Activated naive CD8-positive, alpha-beta T cell treated with anti-CD3 and anti-CD28 coated beads for 36 hours (primary cell): ENCODE results near the gene RPS6KC1. TPM values are rescaled to one million over a fixed set of nuclear protein-coding genes. Genes with fewer than 3 reads are reported as not detected.
"Not testable (repeated sequence)": the region's sequence is repeated elsewhere in the genome, so short reads cannot be mapped to it uniquely, and the experiment has no call there.

ENCODE experiments used
- DNase-seq: peaks from one replicate; pipeline ENCODE4 v3.0.0; 2021
- H3K27ac Mint-ChIP-seq: one replicate; pipeline ENCODE4 v1.8.0; 2022; ENCODE audit warnings: mild to moderate bottlenecking, moderate library complexity, mixed read lengths
- H3K27me3 Mint-ChIP-seq: one replicate; pipeline ENCODE4 v1.8.0; 2022; ENCODE audit warnings: mild to moderate bottlenecking, mixed read lengths
- H3K36me3 Mint-ChIP-seq: one replicate; pipeline ENCODE4 v1.8.0; 2021; ENCODE audit warnings: mild to moderate bottlenecking, mixed read lengths
- H3K4me1 Mint-ChIP-seq: one replicate; pipeline ENCODE4 v1.8.0; 2021; ENCODE audit warnings: mixed read lengths
- H3K4me3 Mint-ChIP-seq: one replicate; pipeline ENCODE4 v1.8.0; 2022; ENCODE audit warnings: mild to moderate bottlenecking, moderate library complexity, mixed read lengths
- H3K9me3 Mint-ChIP-seq: one replicate; pipeline ENCODE4 v1.8.0; 2022; ENCODE audit warnings: mixed read lengths
- total RNA-seq, 2 experiments: library from RNA; stranded (reverse); gene quantifications; one replicate each; pipeline ENCODE4 v1.2.3, GENCODE V29; 2021

The RPS6KC1 gene
- total RNA-seq, 2 experiments from 2014 or later: 5.3 to 6.0 TPM

GRCh38 chr1:213138892-213139291, 87.9 kb downstream of the RPS6KC1 start:
- no peak for DNase-seq
- Mint-ChIP-seq H3K4me1 (peaks cover 5% of the 10 kb centered on the region), H3K4me3 (no peak overlapping the region), H3K36me3 (peaks cover 23% of the 10 kb centered on the region), H3K27ac (no peak overlapping the region), H3K9me3 (peaks cover 8% of the 10 kb centered on the region), H3K27me3 (no peaks in the 10 kb centered on the region)

DNA sequence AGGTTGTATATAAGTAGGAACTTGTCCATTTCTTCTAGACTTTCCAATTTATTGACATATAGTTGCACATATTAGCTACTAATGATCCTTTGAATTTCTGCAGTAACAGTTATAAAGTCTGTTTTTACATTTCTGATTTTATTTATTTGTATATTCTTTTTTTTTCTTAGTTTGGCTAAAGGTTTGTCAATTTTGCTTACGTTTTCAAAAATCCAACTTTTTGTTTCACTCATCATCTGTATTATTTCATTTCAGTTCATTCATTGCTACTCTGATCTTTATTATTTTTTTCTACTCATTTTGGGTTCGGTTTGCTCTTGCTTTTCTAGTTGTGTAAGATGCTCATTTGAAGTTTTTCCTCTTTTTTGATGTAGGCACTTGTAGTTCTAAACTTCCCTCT, 97.9 kb downstream of the RPS6KC1 start:
- no peaks in the 10 kb centered on the region for H3K4me1 Mint-ChIP-seq

GRCh38 chr1:213150090-213150489, 99.0 kb downstream of the RPS6KC1 start:
- peaks cover 38% of the 10 kb centered on the region for H3K36me3 Mint-ChIP-seq
- H3K9me3 Mint-ChIP-seq, DNase-seq, H3K4me1 Mint-ChIP-seq, H3K27me3 Mint-ChIP-seq, H3K27ac Mint-ChIP-seq, H3K4me3 Mint-ChIP-seq: not testable (repeated sequence)

More for the DNA sequence above, 97.9 kb downstream of the RPS6KC1 start:
- Mint-ChIP-seq H3K9me3 (peaks cover 6% of the 10 kb centered on the region), H3K36me3 (peaks cover 33% of the 10 kb centered on the region), H3K27ac (no peak overlapping the region), H3K4me3 (no peak overlapping the region), H3K27me3 (no peaks in the 10 kb centered on the region)
- DNase-seq: no peak

DNA sequence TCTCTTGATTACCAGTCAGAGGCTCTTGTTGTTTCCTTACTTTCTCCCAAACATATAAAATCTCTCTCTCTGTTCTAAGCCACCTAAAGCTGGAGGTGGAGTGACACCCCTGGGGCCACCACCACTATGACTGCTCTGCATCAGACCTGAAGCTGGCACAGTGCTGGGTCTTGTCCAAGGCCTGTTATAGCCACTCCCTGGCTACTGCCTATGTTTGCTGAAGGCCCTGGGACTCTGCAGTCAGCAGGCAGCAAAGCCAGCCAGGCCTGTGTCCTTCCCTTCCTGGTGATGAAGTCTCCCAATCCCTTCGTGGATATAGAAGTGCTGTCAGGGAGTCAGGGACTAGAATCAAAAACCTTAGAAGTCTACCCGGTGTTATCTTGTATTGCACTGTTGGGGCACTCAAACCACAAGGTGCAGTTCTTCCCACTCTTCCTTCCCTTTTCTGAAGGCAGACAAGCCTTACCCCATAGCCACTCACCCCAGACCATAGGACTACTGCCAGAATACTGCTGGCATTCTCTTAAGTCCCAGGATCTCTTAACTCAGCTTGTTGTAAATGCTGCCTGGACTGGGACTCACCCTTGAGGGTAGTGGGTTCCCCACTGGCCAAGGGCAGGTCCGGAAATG, 103.1 kb downstream of the RPS6KC1 start:
- no peak overlapping the region for H3K27ac Mint-ChIP-seq
- H3K9me3 Mint-ChIP-seq: peaks cover 4% of the 10 kb centered on the region
- no peak for DNase-seq
- no peak overlapping the region for H3K4me3 Mint-ChIP-seq
- H3K4me1 Mint-ChIP-seq: no peaks in the 10 kb centered on the region
- peaks cover 40% of the 10 kb centered on the region for H3K36me3 Mint-ChIP-seq
- H3K27me3 Mint-ChIP-seq: no peaks in the 10 kb centered on the region

GRCh38 chr1:213159376-213159775, 108.3 kb downstream of the RPS6KC1 start:
- Mint-ChIP-seq H3K4me1 (no peaks in the 10 kb centered on the region), H3K4me3 (no peak overlapping the region), H3K27ac (no peak overlapping the region), H3K9me3 (peaks cover 4% of the 10 kb centered on the region), H3K36me3 (peaks cover 35% of the 10 kb centered on the region), H3K27me3 (no peaks in the 10 kb centered on the region)
- DNase-seq: no peak

DNA sequence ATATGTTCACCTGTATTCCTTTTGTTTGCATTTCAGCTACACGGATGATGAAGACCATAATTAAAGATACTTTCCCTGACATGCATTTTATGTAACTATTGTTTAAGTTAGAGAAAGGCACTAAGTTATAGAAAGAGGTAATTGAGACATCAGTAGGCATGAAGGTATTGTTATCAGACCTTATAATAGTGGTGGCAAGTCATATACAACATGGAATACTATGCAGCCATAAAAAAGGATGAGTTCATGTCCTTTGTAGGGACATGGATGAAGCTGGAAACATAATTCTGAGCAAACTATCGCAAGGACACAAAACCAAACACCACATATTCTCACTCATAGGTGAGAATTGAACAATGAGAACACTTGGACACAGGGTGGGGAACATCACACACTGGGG, 109.4 kb downstream of the RPS6KC1 start:
- not testable (repeated sequence) for H3K27me3 Mint-ChIP-seq, DNase-seq, H3K9me3 Mint-ChIP-seq, H3K4me1 Mint-ChIP-seq, H3K4me3 Mint-ChIP-seq, H3K27ac Mint-ChIP-seq
- H3K36me3 Mint-ChIP-seq: peaks cover 29% of the 10 kb centered on the region

- no peaks in the 10 kb centered on the region for H3K27me3 Mint-ChIP-seq
- H3K9me3 Mint-ChIP-seq: peaks cover 1% of the 10 kb centered on the region
- H3K27ac Mint-ChIP-seq: no peak overlapping the region
- H3K4me1 Mint-ChIP-seq: no peaks in the 10 kb centered on the region
- H3K4me3 Mint-ChIP-seq: no peak overlapping the region
- DNase-seq: no peak
- H3K36me3 Mint-ChIP-seq: peaks cover 17% of the 10 kb centered on the region
Measured at GRCh38 chr1:213162338-213162737, 111.3 kb downstream of the RPS6KC1 start.

DNA sequence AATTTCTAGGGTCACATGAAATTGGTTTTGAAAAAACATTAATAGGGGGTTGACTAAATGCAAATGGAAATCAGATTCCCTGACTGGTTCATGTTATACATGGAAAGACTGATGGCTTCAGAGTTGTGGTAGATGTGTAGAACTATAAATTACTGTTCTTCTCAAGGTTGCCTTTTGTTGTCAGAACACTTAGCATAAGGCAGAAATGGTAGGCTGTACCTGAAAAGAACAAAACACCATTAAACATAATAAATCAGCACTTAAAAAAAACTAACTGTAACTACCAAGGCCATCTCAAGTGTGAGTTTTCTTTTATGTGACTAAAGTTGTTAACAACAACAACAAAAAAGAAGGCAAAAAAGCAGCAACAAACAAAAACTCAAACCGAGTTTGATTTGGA, 111.8 kb downstream of the RPS6KC1 start:
- DNase-seq: no peak
- Mint-ChIP-seq H3K27ac (no peak overlapping the region), H3K9me3 (peaks cover 1% of the 10 kb centered on the region), H3K4me1 (no peaks in the 10 kb centered on the region), H3K4me3 (no peak overlapping the region), H3K27me3 (no peaks in the 10 kb centered on the region), H3K36me3 (peaks cover 11% of the 10 kb centered on the region)

GRCh38 chr1:213163278-213163711, 112.3 kb downstream of the RPS6KC1 start:
- Mint-ChIP-seq H3K4me1 (no peaks in the 10 kb centered on the region), H3K27me3 (no peaks in the 10 kb centered on the region), H3K9me3 (peaks cover 1% of the 10 kb centered on the region), H3K4me3 (no peak overlapping the region), H3K27ac (no peak overlapping the region), H3K36me3 (peaks cover 8% of the 10 kb centered on the region)
- no peak for DNase-seq

DNA sequence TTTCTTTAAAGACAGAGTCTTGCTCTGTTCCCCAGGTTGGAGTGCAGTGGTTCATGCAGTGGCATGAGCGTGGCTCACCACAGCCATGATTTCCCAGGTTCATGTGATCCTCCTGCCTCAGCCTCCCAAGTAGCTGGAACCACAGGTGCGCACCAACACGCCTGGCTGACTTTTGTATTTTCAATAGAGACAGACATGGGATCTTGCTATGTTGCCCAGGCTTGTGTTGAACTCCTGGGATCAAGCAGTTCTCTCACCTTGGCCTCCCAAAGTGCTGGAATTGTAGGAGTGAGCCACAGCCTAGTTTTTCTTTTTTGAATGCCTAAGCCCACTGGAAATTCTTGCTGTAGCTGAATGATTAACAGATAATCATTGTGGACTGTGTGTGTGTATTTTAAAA, 113.5 kb downstream of the RPS6KC1 start:
- Mint-ChIP-seq H3K36me3 (peaks cover 6% of the 10 kb centered on the region), H3K9me3 (peaks cover 1% of the 10 kb centered on the region), H3K27ac (no peak overlapping the region), H3K4me3 (no peak overlapping the region), H3K4me1 (no peaks in the 10 kb centered on the region), H3K27me3 (no peaks in the 10 kb centered on the region)
- no peak for DNase-seq

GRCh38 chr1:213166852-213167251, 115.8 kb downstream of the RPS6KC1 start:
- Mint-ChIP-seq H3K27me3 (no peaks in the 10 kb centered on the region), H3K36me3 (peaks cover 1% of the 10 kb centered on the region), H3K4me3 (no peak overlapping the region), H3K9me3 (no peaks in the 10 kb centered on the region), H3K27ac (no peak overlapping the region), H3K4me1 (no peaks in the 10 kb centered on the region)
- no peak for DNase-seq

DNA sequence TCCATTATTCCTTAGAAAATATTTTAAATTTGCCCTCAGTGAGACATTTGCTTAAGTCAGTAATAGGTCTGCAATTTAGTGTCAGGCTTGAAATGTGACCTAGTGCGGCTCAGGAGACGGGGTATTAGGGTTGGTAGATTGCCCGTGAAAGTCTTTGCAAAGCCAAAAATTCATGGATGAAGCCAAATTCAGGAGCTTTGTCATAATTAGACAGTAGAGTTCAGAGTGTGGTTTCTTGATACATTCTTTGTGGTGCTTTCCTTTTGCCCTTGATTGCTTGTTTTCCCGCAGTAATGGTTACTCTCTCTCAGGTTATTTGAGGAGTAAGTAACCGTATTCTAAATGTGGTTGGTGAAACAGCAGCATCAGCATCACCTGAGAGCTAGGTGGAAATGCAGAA, 120.7 kb downstream of the RPS6KC1 start:
- peaks cover 21% of the 10 kb centered on the region for H3K36me3 Mint-ChIP-seq

DNA sequence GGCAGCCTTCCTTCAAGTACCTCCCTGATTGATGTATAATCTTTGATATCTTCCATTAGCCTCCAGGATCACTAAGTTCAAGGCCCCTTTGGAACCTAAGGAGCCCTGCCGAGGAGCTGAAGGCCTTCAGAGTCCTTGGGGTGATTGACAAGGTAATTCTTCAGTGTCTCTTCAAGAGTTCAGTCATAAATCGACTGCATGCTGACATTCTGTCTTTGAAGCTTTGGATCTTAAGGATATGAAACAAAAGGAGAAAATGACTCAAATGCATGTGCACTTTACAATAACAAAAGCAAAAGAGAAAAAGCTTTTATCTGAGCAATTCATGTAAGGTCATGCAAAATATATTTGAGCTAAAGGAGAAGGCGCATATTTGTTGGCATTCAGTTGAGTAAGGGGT, 125.3 kb downstream of the RPS6KC1 start:
- Mint-ChIP-seq H3K27ac (no peak overlapping the region), H3K36me3 (peaks cover 36% of the 10 kb centered on the region), H3K4me3 (no peak overlapping the region), H3K9me3 (peaks cover 5% of the 10 kb centered on the region), H3K27me3 (no peaks in the 10 kb centered on the region), H3K4me1 (no peaks in the 10 kb centered on the region)
- DNase-seq: no peak

More for the DNA sequence above, 120.7 kb downstream of the RPS6KC1 start:
- Mint-ChIP-seq H3K4me3 (no peak overlapping the region), H3K27me3 (no peaks in the 10 kb centered on the region), H3K9me3 (no peaks in the 10 kb centered on the region), H3K27ac (no peak overlapping the region), H3K4me1 (no peaks in the 10 kb centered on the region)
- DNase-seq: no peak

- peaks cover 17% of the 10 kb centered on the region for H3K9me3 Mint-ChIP-seq
- no peak overlapping the region for H3K27ac Mint-ChIP-seq
- no peaks in the 10 kb centered on the region for H3K27me3 Mint-ChIP-seq
- no peaks in the 10 kb centered on the region for H3K4me1 Mint-ChIP-seq
- no peak overlapping the region for H3K4me3 Mint-ChIP-seq
- H3K36me3 Mint-ChIP-seq: peaks cover 45% of the 10 kb centered on the region
- no peak for DNase-seq
Measured at GRCh38 chr1:213179784-213180183, 128.7 kb downstream of the RPS6KC1 start.

- H3K27me3 Mint-ChIP-seq: no peaks in the 10 kb centered on the region
- H3K4me1 Mint-ChIP-seq: no peaks in the 10 kb centered on the region
- no peak for DNase-seq
- no peak overlapping the region for H3K4me3 Mint-ChIP-seq
- H3K9me3 Mint-ChIP-seq: peaks cover 24% of the 10 kb centered on the region
- no peak overlapping the region for H3K27ac Mint-ChIP-seq
- peaks cover 48% of the 10 kb centered on the region for H3K36me3 Mint-ChIP-seq
Measured at GRCh38 chr1:213180833-213181232, 129.8 kb downstream of the RPS6KC1 start.

DNA sequence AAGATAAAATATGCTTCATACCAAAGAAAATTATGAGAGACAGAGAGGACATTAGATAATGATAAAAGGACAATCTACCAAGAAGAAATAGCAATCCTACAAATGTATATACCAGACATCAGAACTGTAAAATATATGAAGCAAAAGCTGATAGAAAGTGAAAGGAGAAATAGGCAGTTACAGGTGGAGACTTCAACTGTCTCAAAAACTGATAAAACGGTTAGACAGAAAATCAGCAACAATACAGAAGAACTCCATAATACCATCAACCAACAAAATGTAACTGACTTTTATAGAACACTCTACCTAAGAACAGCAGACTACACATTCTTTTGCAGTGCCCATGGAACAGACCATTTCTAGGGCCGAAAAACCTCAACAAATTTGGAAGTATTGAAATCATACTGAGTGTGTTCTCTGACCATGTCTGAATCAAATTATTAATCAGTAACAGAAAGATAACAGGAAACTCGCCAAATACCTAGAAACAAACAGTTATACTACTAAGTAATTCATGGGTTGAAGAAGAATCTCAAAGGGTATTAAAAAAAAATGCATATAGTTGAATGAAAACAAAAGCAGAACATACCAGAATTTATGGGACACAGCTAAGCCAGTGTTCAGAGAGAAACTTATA, 132.1 kb downstream of the RPS6KC1 start:
- H3K4me3 Mint-ChIP-seq: no peak overlapping the region
- no peaks in the 10 kb centered on the region for H3K4me1 Mint-ChIP-seq
- no peak overlapping the region for H3K27ac Mint-ChIP-seq
- no peak for DNase-seq
- H3K36me3 Mint-ChIP-seq: peaks cover 60% of the 10 kb centered on the region
- H3K27me3 Mint-ChIP-seq: no peaks in the 10 kb centered on the region
- peaks cover 33% of the 10 kb centered on the region for H3K9me3 Mint-ChIP-seq
